ENCODE measurements around the gene ALOX12.

Gene ALOX12

GRCh38 chr17:7021993-7022778 lies 26.3 kb downstream of the ALOX12 start:
- Histone ChIP-seq H3K4me1 (ENCODE audit: control insufficient read depth in 1 of 2, insufficient read depth in 1 of 2, low read depth in 1 of 2, low read length in 1 of 2) (peaks cover 21 to 24% of the 10 kb centered on the region in 2 experiments), H3K27ac (peak overlapping the region; percentile 10), H3K27me3 (peaks cover 39% of the 10 kb centered on the region), H3K36me3 (peaks cover 5% of the 10 kb centered on the region), H3K9me3 (no peaks in the 10 kb centered on the region), H3K4me3 (ENCODE audit: low read depth in 1 of 2, low read length in 1 of 2) (peak overlapping the region; percentile 48 to 64)
- TF ChIP-seq CTCF (IDR thresholded peaks at IDR 0.05) = peak; percentile 98

GRCh38 chr17:7022781-7023571 lies 27.1 kb downstream of the ALOX12 start, which contains the start of gene BCL6B:
Gene BCL6B, plus strand, starts transcription at chr17:7023050. Its CDS starts 622 bp downstream, at chr17:7023672.
- no peak for TF ChIP-seq CTCF (IDR thresholded peaks at IDR 0.05)
- Histone ChIP-seq H3K4me3 (ENCODE audit: low read depth in 1 of 2, low read length in 1 of 2) (peak within 1 kb of the TSS; percentile 64 to 69), H3K36me3 (no peaks in the 10 kb centered on the region), H3K4me1 (ENCODE audit: control insufficient read depth in 1 of 2, insufficient read depth in 1 of 2, low read depth in 1 of 2, low read length in 1 of 2) (peaks cover 21 to 24% of the 10 kb centered on the region in 2 experiments), H3K27ac (peak within 1 kb of the TSS; percentile 10), H3K9me3 (no peaks in the 10 kb centered on the region), H3K27me3 (peaks cover 39% of the 10 kb centered on the region)

GRCh38 chr17:7023576-7024401 lies 27.9 kb downstream of the ALOX12 start:
- Histone ChIP-seq H3K4me3 (ENCODE audit: low read depth in 1 of 2, low read length in 1 of 2) (peak overlapping the region; percentile 61 to 69), H3K9me3 (no peaks in the 10 kb centered on the region), H3K4me1 (ENCODE audit: control insufficient read depth in 1 of 2, insufficient read depth in 1 of 2, low read depth in 1 of 2, low read length in 1 of 2) (peaks cover 21 to 24% of the 10 kb centered on the region in 2 experiments), H3K27ac (peak overlapping the region; percentile 1), H3K27me3 (peaks cover 39% of the 10 kb centered on the region), H3K36me3 (no peaks in the 10 kb centered on the region)
- no peak for TF ChIP-seq CTCF (IDR thresholded peaks at IDR 0.05)

- no peaks in the 10 kb centered on the region for H3K9me3 ChIP-seq
- no peak overlapping the region for H3K4me3 ChIP-seq (ENCODE audit: low read depth in 1 of 2, low read length in 1 of 2)
- H3K27ac ChIP-seq = no peak overlapping the region
- no peaks in the 10 kb centered on the region for H3K36me3 ChIP-seq
- TF ChIP-seq CTCF (IDR thresholded peaks at IDR 0.05) = no peak
- H3K27me3 ChIP-seq = peaks cover 39% of the 10 kb centered on the region
- peaks cover 22 to 24% of the 10 kb centered on the region in 2 experiments for H3K4me1 ChIP-seq (ENCODE audit: control insufficient read depth in 1 of 2, insufficient read depth in 1 of 2, low read depth in 1 of 2, low read length in 1 of 2)
Observed at GRCh38 chr17:7024402-7024785, 28.5 kb downstream of the ALOX12 start.

- no peak for TF ChIP-seq CTCF (IDR thresholded peaks at IDR 0.05)
- no peak overlapping the region for H3K4me3 ChIP-seq (ENCODE audit: low read depth in 1 of 2, low read length in 1 of 2)
- H3K27ac ChIP-seq = no peak overlapping the region
- H3K36me3 ChIP-seq = no peaks in the 10 kb centered on the region
- peaks cover 33% of the 10 kb centered on the region for H3K27me3 ChIP-seq
- H3K9me3 ChIP-seq = no peaks in the 10 kb centered on the region
- H3K4me1 ChIP-seq (ENCODE audit: control insufficient read depth in 1 of 2, insufficient read depth in 1 of 2, low read depth in 1 of 2, low read length in 1 of 2) = peaks cover 30 to 32% of the 10 kb centered on the region in 2 experiments
Observed at GRCh38 chr17:7025245-7025644, 29.4 kb downstream of the ALOX12 start.

Data from neutrophil (primary cell).